EH (cell line): Measurements from ENCODE around the gene ATXN2.

Source experiments
- DNase-seq: peaks from one replicate; pipeline ENCODE4 v3.0.0-alpha.2; 2015; ENCODE audit warnings: low read depth

ATXN2 gene

DNA sequence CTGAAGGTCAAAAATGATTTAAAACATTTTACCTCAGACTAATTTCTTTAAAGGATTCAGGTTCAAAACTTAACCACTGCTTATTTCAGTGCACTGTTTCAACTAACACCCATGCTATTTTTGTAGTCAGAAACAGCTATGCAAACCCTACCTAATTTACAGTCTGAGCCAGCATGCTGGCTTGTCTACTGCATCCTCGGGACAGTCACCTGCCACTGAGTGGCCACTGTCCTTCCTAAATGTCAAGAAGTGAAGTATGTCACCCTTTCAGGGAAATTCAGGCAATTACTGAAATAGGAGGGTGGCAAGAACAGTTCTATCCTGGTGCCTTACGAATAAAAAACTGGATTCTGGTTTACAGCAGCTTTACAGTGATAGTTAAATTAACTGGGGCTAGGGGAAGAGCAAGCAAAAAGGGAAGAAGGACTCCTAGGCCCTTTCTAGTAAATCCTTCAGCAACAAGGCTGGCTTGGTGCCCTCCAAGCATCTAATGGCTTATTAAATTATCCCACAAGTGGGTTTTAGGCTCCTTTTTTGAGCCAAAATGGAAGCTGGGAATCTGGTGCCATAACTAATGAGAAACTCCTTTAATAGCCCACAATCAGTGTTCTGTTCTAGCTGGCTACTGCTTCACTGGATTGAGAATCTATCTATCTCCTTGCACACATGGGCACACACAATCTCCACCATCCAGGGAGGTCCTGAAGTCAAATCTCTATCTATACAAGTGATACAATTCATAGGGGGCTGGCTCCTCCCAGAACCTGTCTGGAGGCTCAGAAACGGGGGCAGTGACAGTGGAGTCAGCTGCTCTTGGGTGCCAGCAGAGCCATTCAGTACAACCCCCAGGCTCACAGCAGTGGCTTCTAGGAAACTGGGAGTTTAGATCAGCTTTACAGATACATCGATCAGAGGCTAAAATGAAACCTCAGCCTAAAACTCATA, 150.0 kb downstream of the ATXN2 start:
- no peak for DNase-seq

DNA sequence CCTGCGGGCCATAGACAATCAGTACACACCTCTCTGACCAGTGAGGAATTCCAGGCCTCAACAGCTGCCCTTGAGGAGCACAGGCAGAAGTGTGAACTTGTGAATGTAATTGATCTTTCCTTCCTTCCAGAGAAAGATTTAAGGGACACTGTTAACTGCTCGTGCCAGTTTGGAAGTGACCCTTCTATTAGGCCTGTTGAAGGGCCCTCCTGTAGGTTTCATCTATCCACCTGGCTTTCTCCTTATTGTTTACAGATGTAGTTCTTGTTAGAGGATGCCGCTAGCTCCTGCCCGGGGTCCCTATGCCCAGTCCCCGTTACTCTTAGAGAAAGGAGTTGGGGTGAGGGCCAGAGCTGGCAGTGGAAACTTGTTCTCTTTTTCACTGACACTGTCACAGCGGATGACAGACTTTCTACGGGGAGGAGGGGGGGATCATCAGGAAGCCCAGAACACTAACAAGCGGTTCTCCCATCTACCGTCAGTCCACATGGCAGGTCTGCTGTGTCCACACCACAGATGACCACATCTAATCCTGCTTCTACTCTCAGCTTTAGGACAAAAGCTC, 150.8 kb downstream of the ATXN2 start:
- no peak for DNase-seq

DNA sequence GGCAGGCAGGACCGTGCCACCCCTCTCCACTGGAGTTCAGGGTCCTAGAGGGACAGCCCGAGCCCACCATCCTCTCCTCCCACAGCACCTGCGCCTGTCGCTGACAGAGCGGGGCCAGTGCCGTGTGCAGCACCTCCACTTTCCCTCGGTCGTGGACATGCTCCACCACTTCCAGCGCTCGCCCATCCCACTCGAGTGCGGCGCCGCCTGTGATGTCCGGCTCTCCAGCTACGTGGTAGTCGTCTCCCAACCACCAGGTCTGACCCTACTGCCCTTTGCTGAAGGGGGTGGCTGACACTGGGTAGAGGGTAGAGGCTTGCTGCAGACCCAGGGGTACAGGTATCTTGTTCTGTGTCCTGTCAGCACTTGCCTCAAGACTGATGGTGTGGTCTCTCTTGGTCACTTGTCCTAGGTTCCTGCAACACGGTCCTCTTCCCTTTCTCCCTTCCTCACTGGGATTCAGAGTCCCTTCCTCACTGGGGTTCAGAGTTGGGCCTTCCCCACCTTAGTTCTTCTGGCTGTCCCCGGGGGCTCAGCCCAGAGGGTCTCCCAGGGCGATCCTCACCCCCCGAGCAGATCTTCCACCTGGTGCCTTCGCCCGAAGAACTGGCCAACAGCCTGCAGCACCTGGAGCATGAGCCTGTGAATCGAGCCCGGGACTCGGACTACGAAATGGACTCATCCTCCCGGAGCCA, 151.4 kb downstream of the ATXN2 start:
- DNase-seq = no peak

DNA sequence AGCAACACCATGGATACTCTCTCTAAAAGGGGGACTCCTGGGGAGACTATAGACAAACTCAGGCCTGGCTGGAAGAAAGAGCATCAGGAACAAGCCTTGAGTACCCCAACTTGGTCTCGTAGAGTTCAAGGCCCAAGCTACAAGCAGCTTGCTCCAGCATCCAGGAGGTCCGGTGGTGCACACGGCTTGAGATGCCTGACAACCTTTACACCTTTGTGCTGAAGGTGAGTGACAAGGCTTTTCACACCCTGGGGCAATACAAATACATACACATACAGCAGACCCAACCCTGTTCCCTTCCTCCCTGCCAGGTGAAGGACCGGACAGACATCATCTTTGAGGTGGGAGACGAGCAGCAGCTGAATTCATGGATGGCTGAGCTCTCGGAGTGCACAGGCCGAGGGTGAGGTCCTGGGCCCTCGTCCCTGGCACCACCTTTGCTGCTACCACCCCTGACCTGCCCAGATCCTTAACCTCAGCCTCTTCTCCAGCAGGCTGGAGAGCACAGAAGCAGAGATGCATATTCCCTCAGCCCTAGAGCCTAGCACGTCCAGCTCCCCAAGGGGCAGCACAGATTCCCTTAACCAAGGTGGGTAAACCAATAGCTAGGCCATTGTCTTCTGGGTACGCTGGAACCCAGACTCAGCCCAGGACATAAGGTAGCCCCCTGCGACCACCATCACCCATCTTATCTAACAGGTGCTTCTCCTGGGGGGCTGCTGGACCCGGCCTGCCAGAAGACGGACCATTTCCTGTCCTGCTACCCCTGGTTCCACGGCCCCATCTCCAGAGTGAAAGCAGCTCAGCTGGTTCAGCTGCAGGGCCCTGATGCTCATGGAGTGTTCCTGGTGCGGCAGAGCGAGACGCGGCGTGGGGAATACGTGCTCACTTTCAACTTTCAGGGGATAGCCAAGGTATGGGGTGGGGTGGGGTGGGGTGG, 152.2 kb downstream of the ATXN2 start:
- no peak for DNase-seq

DNA sequence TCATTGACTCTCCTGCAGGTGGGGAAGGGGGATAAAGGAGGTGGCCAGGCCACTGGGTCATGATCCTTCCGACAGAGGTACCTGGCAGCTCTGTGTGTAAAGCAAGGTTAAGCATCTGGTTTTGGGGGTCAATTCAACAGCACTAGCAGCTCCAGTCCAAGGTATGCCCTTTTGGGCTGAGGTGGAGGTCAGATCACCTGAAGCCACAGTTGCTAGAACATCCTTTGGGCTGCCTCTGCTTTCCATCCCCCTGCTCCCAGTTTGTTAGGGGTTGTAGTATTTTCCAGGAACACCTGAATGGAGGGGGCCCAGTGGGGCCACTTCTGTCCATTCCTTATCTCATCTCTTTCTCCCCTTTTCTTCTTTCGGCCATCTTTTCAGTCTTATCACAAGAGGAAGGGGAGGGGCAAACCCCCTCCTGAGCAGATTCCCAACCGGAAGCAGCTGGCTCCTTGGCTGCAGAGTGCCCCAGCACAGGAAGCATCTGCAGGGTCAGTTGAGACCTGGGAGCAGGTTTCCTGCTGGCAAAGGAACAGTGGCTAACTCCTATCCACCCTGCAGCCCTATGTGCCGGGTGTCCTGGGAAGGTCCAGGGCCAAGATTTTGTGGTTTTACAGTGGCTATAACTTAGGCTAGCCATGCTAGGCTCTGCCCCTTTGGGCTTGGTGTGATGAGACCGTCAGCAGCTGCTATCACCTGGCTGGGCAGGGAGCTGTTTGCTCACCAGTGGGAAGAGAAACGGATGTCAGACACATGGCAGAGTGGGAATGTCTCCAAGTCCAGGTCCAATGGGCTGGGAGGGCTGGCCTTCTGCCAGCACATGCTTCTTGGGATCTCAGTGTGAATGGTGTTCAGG, 153.2 kb downstream of the ATXN2 start:
- DNase-seq = peak; percentile 57

DNA sequence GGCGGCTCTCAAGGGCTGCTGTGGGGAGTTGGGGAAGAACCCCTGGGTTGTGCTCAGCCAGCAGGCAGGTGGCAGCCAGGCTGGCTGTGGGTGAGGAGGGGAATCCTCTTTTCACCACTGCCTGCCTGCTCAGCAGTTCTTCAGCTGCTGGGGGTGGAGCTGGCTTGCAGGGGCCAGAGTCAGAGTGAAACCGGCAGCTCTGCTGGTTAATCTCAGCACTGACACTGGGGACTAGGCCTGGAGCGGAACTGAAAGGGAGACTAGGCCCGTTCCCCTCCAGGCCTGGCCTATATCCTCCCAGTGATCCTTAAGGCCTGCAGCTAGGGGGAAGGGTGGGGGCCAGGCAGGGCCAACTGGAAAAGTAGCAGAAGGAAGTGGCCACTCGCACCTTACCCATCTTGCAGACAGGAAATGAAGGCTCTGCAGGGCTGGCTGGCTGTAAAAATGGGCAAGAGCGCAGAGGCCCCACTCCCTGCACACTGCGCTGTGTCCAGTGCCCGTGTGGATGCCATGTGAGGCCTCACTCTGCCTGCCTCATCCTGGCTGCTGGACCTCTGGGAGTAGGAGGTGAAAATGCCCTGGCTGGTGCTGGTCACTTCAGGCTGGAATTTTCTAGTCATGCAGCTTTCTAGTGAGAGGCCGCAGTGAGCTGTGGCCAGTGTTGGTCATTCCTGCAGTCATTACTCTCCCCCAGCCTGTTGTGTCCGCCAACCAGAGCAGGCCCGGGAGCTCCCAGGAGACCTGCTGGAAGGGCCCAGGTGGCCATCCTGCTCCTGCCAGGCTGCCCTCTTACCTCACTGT, 154.0 kb downstream of the ATXN2 start:
- peak; percentile 37 for DNase-seq

DNA sequence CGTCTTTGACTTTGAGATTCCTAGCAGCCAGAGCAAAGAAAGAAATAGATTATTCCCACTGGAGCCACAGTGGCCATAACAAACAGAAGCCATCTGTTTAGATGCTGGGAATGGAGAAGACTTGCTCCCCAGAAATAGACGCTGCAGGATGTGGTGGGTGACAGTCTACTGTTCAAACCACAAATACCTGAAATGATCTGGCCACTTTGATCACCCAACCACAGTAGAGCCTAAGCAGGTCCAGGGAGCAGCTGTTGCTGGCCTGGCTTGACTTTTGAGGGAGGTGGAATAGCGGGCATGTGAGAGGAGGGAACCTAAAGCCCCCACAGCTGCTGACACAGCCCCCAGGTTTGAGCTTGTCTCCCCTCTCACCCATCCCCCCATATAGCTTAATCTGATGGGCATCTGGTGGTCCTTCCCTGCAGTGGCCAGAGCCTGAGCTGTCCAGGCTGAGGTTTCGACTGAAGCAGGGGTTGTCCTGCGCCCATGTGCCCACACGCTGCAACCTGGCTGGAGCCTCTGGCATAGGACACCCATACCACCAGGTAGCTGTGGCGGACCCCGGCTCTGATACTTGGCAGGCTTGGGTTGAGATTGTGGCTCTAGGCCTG, 154.7 kb downstream of the ATXN2 start:
- DNase-seq = no peak

DNA sequence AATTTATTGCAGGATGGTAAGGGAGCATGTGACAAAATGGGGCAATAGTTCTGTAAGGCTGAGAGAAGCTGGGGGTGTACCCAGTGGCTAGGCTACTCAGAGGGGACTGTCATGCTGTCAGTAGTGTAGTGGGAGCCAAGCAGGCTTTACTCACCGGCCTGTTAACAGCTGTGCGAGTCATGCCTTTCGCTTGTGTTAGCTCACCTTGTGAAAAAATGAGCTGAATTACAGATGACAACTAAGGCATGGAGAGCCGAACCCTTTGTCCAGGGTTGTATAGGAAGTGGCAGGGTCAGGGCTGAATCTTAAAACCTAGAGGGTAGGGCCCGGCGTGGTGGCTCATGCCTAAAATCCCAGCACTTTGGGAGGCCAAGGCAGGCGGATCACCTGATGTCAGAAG, 155.5 kb downstream of the ATXN2 start:
- DNase-seq = peak; percentile 64

DNA sequence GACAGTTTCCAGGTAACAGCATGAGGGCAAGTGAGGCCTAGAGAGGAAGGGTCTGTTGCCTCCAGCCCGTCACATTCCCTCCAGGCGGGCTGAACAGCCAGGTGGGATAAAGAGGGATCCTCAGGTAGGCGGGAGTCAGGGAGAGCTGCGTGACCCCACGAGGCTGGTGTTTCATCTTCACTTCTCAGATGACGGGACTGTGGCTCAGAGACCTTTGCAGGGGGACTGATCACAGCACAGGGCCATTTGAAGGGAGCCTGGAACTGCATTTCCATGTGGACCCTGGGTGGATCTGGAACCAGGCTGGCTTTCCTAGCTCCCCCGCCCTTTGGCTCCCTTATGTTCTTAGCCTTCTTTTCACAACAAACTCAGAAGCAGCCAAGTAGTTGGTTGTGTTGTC, 156.0 kb downstream of the ATXN2 start:
- no peak for DNase-seq

DNA sequence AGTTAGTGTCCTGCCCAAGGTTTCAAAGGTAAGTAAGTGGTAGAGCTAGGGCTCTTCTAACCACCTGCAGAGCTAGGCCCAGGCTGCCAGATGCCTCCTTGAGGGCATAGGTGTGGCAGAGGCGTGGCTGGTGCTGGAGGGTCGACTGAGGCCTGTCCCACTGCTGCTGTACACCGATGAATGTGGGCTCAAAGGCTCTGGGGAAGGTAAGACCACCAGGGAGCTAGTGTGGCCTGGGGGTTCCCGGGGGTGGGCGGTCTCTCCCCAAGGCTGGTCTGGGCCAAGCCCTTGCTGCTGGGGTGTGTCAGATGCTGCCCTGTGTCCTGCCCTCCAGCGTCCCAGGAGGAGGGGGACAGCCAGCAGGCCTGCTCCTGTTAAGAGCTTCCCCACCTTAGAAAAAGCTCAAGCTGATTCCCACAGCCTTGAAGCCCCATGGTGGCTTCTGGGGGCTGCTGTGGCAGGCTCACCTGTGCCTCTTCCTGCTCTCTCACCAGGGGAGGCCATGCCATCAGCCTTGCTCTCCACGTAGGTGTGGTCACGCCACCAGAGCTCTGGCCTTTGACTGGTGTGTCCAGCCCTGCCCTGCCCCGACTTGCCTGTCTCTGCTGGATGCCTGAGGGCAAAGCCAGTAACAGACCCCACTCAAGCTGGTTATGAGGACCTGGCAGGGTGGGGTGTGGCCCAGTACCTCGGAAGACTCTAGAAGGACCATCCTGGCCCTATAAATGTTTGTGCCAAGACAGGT, 156.6 kb downstream of the ATXN2 start:
- DNase-seq = no peak

DNA sequence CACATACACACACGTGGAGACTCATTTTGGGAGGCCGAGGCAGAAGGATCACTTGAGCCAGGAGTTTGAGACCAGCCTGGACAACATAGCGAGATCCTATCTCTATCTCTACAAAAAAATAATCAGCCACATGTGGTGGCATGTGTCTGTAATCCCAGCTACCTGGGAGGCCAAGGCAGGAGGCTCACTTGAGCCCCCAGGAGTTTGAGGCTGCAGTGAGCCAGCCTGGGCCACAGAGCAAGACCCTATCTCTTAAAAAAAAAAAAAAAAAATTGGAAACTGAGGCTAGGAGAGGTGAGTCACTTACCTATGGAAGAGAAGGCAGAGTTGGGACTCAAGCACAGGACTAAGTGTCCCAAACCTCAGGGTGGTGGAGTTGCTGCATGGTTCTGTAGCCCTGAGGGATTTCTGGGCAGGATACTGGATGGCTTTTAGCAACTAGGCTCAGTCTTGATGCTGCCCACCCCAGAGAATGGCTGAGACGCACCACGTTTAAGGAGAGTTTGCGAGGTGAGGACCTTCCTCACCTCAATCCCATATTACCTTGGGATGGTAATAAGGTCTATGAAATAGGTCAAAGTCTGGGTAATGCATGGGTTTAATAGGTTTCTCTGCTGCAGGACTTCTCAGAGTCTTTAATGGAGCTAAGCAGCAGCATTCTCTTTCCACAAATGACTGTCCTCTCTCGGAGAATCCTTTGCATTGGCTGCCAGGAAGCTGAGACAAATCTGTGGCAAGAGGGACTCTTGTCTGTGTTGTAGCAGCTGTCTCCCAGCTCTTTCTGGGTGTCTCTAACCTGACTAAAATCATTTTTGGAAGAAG, 157.8 kb downstream of the ATXN2 start:
- no peak for DNase-seq

DNA sequence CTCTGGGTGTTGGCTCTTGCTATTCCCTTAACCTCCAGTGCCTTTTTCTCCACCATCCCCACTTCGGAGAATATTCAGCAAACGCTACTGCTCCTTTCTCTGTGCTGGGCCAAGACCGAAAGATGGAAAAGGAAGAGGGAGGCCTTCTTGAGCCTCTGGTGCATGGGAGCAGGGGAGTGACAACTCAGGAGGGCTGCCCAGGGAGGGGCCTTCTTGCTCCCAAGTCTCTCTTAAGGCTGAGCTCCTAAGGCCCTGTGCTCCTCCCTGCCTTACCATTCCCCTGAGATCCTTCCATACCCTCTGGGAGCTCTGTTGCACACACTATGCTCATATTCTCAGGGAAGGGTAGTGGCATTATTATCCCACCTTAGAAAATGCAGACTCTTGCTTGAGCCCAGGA, 158.5 kb downstream of the ATXN2 start:
- DNase-seq = no peak

DNA sequence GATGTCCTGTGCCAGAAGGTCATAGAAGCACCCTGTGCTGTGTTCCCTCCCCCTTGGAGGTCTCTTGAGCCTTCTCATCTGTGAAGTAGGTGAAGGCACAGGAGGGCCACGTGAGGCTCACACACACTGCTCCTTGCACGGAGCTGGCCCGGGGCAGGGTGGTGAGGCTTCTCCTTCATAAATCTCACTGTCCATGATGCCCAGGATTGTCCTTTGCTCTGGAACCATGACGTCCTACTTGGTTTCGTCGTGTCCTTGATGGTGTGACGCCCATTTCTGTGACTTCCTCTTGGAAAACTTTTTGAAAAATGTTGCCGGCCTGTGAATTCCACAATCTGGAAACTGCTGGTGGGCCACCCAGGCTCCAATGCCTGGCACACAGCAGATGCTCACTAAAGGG, 159.0 kb downstream of the ATXN2 start:
- no peak for DNase-seq

DNA sequence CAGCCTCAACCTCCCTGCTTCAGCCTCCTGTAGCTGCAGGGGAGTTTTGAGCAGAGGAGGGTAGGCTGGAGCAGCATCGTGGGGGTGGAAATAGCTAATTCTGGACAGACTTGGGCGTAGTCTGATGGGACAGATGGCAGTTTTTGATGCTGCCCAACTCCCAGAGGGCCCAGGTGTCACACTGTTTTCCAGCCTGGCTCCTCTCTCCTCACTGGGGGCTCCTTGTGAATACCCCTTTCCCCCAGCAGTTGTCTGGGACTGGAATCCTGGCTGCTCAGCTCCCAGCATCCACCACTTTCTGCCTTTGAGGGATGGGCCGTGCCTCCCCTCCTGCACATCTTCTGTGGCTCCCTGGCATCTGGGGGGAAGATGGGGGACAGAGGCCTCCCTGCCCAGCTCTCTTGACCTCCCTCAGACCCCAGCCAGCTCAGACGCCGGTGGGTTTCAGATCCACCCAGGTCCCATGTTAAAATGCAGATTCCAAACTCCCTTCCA, 159.4 kb downstream of the ATXN2 start:
- no peak for DNase-seq

DNA sequence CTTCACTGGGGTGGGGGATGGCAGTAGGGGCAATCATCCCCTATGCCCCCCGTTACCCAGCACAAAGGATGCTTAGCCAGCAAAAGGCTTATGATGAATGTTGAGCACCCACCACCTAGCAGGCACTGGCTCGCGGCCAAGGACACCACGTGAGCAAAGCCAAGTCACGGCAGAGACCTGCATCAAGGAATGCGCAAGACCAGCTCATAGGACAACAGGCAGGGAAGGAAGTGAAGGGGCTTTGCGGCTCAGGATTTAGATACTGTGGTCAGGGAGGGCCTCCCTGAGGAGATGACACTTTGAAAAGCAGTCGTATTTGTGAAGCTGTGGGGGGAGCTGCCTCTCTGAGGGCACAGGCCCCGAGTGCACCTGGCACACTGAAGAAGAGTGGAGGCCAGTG, 160.6 kb downstream of the ATXN2 start:
- peak; percentile 43 for DNase-seq

DNA sequence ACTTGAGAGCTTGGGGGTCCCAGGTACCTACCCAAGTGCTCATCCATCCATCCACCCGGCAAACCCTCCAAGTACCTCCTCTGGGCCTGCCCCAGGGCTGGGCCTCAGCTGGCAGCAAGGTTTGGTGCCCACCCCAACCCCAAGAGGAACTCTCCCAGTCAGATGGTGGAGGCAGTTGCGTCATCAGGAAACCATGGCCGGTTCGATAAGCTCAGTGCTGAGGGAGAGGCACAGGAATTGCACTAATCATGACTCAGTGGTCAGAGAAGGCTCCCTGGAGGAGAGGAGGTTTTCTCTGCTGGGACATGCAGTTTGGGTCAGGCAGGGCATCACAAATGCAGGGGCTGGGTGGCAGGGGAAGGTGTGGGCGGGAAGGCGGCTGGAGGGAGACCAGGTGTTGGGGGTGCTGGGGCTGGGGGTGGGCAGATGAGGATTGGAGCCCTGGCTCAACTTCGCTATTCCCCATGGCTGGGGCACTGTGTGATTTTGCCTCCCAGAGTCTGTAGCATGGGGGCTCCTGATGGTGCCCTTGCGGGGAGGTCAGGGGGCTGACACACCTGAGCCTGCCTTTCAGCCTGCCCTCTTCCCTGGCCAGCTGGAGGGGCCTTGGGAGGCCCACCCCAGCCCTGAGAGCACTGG, 161.2 kb downstream of the ATXN2 start:
- DNase-seq = peak; percentile 86

DNA sequence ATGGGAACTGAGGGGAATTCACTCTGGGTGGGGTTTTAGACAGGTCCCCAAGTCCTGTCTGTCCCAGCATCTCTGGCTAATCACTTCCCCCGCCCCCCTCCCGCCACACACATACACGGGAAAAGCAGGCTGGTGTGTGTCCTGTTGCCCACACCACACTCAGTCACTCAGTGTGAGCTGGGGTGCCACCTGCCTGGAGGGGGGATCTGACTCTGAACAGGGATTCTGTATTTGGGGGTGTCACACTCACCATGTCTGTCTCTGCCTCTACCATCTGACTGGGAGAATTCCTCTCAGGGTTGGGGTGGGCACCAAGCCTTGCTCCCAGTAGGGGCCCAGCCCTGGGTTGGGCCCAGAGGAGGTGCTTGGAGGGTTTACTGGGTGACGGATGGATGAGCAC, 162.3 kb downstream of the ATXN2 start:
- no peak for DNase-seq
